H9 (cell line): ENCODE data around the gene REXO2. TPM values are rescaled to one million over a fixed set of nuclear protein-coding genes. Genes with fewer than 3 reads are reported as not detected.

Source experiments
- DNase-seq: peaks from one replicate; pipeline ENCODE4 v3.0.0-alpha.2; 2017
- H2AFZ ChIP-seq: one replicate; pipeline ENCODE4 v1.6.1; 2013; ENCODE audit warnings: mild to moderate bottlenecking, low read length, control low read depth, moderate library complexity
- H2AK5ac ChIP-seq: 2 replicates; pipeline ENCODE4 v1.6.1; 2013; ENCODE audit warnings: low read length, control low read depth, mixed read lengths; ENCODE audit not compliant: insufficient read length
- H2BK120ac ChIP-seq: one replicate; pipeline ENCODE4 v1.6.1; 2013; ENCODE audit warnings: low read depth, mild to moderate bottlenecking, low read length, control low read depth, inconsistent platforms; ENCODE audit not compliant: poor library complexity, severe bottlenecking
- H2BK12ac ChIP-seq: 2 replicates; pipeline ENCODE4 v1.6.1; 2013; ENCODE audit warnings: low read length, control low read depth, mixed read lengths, low read depth; ENCODE audit not compliant: insufficient read length
- H2BK15ac ChIP-seq: 2 replicates; pipeline ENCODE4 v1.6.1; 2013; ENCODE audit warnings: low read depth, low read length, control low read depth
- H2BK20ac ChIP-seq: one replicate; pipeline ENCODE4 v1.6.1; 2013; ENCODE audit warnings: low read depth, mild to moderate bottlenecking, low read length, control low read depth, inconsistent platforms; ENCODE audit not compliant: poor library complexity, severe bottlenecking
- H2BK5ac ChIP-seq: 2 replicates; pipeline ENCODE4 v1.6.1; 2013; ENCODE audit warnings: low read length, control low read depth, mixed read lengths; ENCODE audit not compliant: insufficient read length
- H3K14ac ChIP-seq: 2 replicates; pipeline ENCODE4 v1.6.1; 2013; ENCODE audit warnings: low read length, control low read depth; ENCODE audit not compliant: insufficient read depth
- H3K18ac ChIP-seq: 2 replicates; pipeline ENCODE4 v1.6.1; 2013; ENCODE audit warnings: low read depth, mild to moderate bottlenecking, mixed read lengths, low read length, control low read depth; ENCODE audit not compliant: insufficient read length
- H3K23ac ChIP-seq: 2 replicates; pipeline ENCODE4 v1.6.1; 2013; ENCODE audit warnings: low read length, control low read depth, mixed read lengths, low read depth; ENCODE audit not compliant: insufficient read length
- H3K23me2 ChIP-seq: 2 replicates; pipeline ENCODE4 v1.6.1; 2013; ENCODE audit warnings: low read depth, mild to moderate bottlenecking, mixed read lengths, low read length, control low read depth; ENCODE audit not compliant: insufficient read length, poor library complexity, severe bottlenecking
- H3K27ac ChIP-seq: 2 replicates; pipeline ENCODE4 v1.5.1; 2013; ENCODE audit warnings: low read length, control low read depth, mixed read lengths, low read depth; ENCODE audit not compliant: insufficient read length
- H3K27me3 ChIP-seq: 2 replicates; pipeline ENCODE4 v1.6.1; 2013; ENCODE audit warnings: low read length, control low read depth, inconsistent platforms; ENCODE audit not compliant: insufficient read depth
- H3K4ac ChIP-seq: 2 replicates; pipeline ENCODE4 v1.6.1; 2013; ENCODE audit warnings: low read depth, mild to moderate bottlenecking, control low read depth, inconsistent platforms, low read length, moderate library complexity
- H3K4me1 ChIP-seq: 2 replicates; pipeline ENCODE4 v1.6.1; 2013; ENCODE audit warnings: low read length, control low read depth, inconsistent platforms; ENCODE audit not compliant: insufficient read depth
- H3K4me2 ChIP-seq: 2 replicates; pipeline ENCODE4 v1.6.1; 2013; ENCODE audit warnings: low read length, control low read depth, mixed read lengths; ENCODE audit not compliant: insufficient read length, insufficient read depth
- H3K56ac ChIP-seq: 2 replicates; pipeline ENCODE4 v1.6.1; 2013; ENCODE audit warnings: low read depth, mild to moderate bottlenecking, mixed read lengths, low read length, control low read depth; ENCODE audit not compliant: insufficient read length
- H3K79me1 ChIP-seq: 2 replicates; pipeline ENCODE4 v1.6.1; 2013; ENCODE audit warnings: low read depth, mild to moderate bottlenecking, moderate library complexity, low read length, control low read depth, inconsistent platforms; ENCODE audit not compliant: insufficient read depth, poor library complexity, severe bottlenecking
- H3K79me2 ChIP-seq: 2 replicates; pipeline ENCODE4 v1.6.1; 2013; ENCODE audit warnings: low read length, control low read depth, inconsistent platforms; ENCODE audit not compliant: insufficient read depth
- H3K9ac ChIP-seq: 2 replicates; pipeline ENCODE4 v1.6.1; 2013; ENCODE audit warnings: low read length, control low read depth, mixed read lengths; ENCODE audit not compliant: insufficient read length; ENCODE audit errors: extremely low read depth
- H3K9me3 ChIP-seq: one replicate; pipeline ENCODE4 v1.6.1; 2013; ENCODE audit warnings: low read depth, low read length, inconsistent platforms; ENCODE audit not compliant: control insufficient read depth
- H3T11ph ChIP-seq: one replicate; pipeline ENCODE4 v1.6.1; 2013; ENCODE audit warnings: mild to moderate bottlenecking, low read length, control low read depth, inconsistent platforms
- H4K20me1 ChIP-seq: one replicate; pipeline ENCODE4 v1.6.1; 2013; ENCODE audit not compliant: control insufficient read depth, insufficient read length, insufficient read depth
- H4K5ac ChIP-seq: 2 replicates; pipeline ENCODE4 v1.6.1; 2013; ENCODE audit warnings: low read depth, mild to moderate bottlenecking, mixed read lengths, low read length, control low read depth; ENCODE audit not compliant: insufficient read length
- H4K8ac ChIP-seq: replicated peaks from 2 replicates; pipeline ENCODE4 v1.6.1; 2013; ENCODE audit warnings: low read length, control low read depth, mixed read lengths, low read depth; ENCODE audit not compliant: insufficient read length
- H4K91ac ChIP-seq: 2 replicates; pipeline ENCODE4 v1.6.1; 2013; ENCODE audit warnings: low read depth, mild to moderate bottlenecking, moderate library complexity, mixed read lengths, low read length, control low read depth; ENCODE audit not compliant: insufficient read length
- H3K27ac Mint-ChIP-seq, 3 experiments: 2 replicates in 2 of 3; 3 replicates in 1 of 3; pipeline ENCODE4 v1.8.0; 2020 to 2021; ENCODE audit warnings: mixed read lengths in 3 of 3, mild to moderate bottlenecking in 1 of 3, moderate library complexity in 1 of 3
- H3K27me3 Mint-ChIP-seq: 2 replicates; pipeline ENCODE4 v1.8.0; 2021; ENCODE audit warnings: low read depth, mild to moderate bottlenecking, moderate library complexity, mixed read lengths
- H3K36me3 Mint-ChIP-seq, 3 experiments: 2 replicates in 2 of 3; 3 replicates in 1 of 3; pipeline ENCODE4 v1.8.0; 2020 to 2021; ENCODE audit warnings: low read depth in 3 of 3, mixed read lengths in 3 of 3; ENCODE audit not compliant: insufficient read depth in 1 of 3
- H3K4me1 Mint-ChIP-seq, 2 experiments: 2 replicates each; pipeline ENCODE4 v1.8.0; 2020; ENCODE audit warnings: mixed read lengths in 2 of 2
- H3K4me3 Mint-ChIP-seq, 2 experiments: 2 replicates in 1 of 2; 3 replicates in 1 of 2; pipeline ENCODE4 v1.8.0; 2020 to 2021; ENCODE audit warnings: mild to moderate bottlenecking in 2 of 2, mixed read lengths in 2 of 2, moderate library complexity in 1 of 2
- H3K9me3 Mint-ChIP-seq, 2 experiments: 2 replicates in 1 of 2; 3 replicates in 1 of 2; pipeline ENCODE4 v1.8.0; 2020; ENCODE audit warnings: mild to moderate bottlenecking in 2 of 2, mixed read lengths in 2 of 2, moderate library complexity in 1 of 2
- CTCF ChIP-seq: fragments of 200-600 bp; sonication (generic); conservative IDR thresholded peaks from 3 replicates; pipeline ENCODE4 v1.8.0; 2021; ENCODE audit warnings: antibody characterized with exemption, mild to moderate bottlenecking
- whole genome bisulfite sequencing: extraction: QIAGEN DNeasy Blood & Tissue Kit; methylation state at CpG from one replicate; pipeline ENCODE4 v1.1.7; 2013; ENCODE audit warnings: missing lambda C conversion rate, low lambda C conversion rate, mixed read lengths; ENCODE audit not compliant: insufficient read length; ENCODE audit errors: extremely low coverage; 5-methylcytosine and 5-hydroxymethylcytosine counted together
- total RNA-seq: library from RNA; stranded (reverse); gene quantifications from 2 replicates; pipeline ENCODE4 v1.2.1, GENCODE V29; 2021

REXO2 gene
- total RNA-seq, 1 experiment from 2014 or later: 92.8 TPM

GRCh38 chr11:114478768-114479167, 39.5 kb downstream of the REXO2 start:
- H3K14ac ChIP-seq: no peak overlapping the region
- no peaks in the 10 kb centered on the region for H3K27me3 ChIP-seq
- Mint-ChIP-seq H3K27me3 (peaks cover 1% of the 10 kb centered on the region), H3K4me3 (no peak overlapping the region), H3K9me3 (peaks cover 9 to 10% of the 10 kb centered on the region in 2 experiments), H3K36me3 (peaks cover 5 to 16% (median 14%) of the 10 kb centered on the region in 3 experiments), H3K4me1 (peaks cover 64 to 74% of the 10 kb centered on the region in 2 experiments), H3K27ac (peak overlapping the region; percentile 71 to 83 (median 74))
- H2BK15ac ChIP-seq: no peak overlapping the region
- H3K4ac ChIP-seq: no peak overlapping the region
- H2AK5ac ChIP-seq: no peak overlapping the region
- no CpG with 5 or more reads among the region's 4 CpGs for WGBS
- H3K79me1 ChIP-seq: no peaks in the 10 kb centered on the region
- no peak overlapping the region for H2BK20ac ChIP-seq
- H2BK120ac ChIP-seq: no peak overlapping the region
- peak overlapping the region; percentile 38 for H3K4me2 ChIP-seq
- no peak overlapping the region for H3T11ph ChIP-seq
- no peak overlapping the region for H3K23ac ChIP-seq
- no peak overlapping the region for H2AFZ ChIP-seq
- H2BK5ac ChIP-seq: no peak overlapping the region
- H3K9me3 ChIP-seq: no peaks in the 10 kb centered on the region
- no peak overlapping the region for H3K9ac ChIP-seq
- H4K20me1 ChIP-seq: no peaks in the 10 kb centered on the region
- peaks cover 26% of the 10 kb centered on the region for H3K4me1 ChIP-seq
- no peaks in the 10 kb centered on the region for H3K23me2 ChIP-seq
- peak overlapping the region; percentile 80 for H3K27ac ChIP-seq
- H4K91ac ChIP-seq: no peak overlapping the region
- H3K56ac ChIP-seq: no peak overlapping the region
- H3K18ac ChIP-seq: no peak overlapping the region
- TF ChIP-seq CTCF: no peak
- H2BK12ac ChIP-seq: no peak overlapping the region
- no peaks in the 10 kb centered on the region for H3K79me2 ChIP-seq
- no peak overlapping the region for H4K5ac ChIP-seq
- no peak overlapping the region for H4K8ac ChIP-seq
- peak; percentile 41 for DNase-seq
